Stomach (tissue), 9 donors: ENCODE data around the gene VTI1A. TPM values are rescaled to one million over a fixed set of nuclear protein-coding genes. Genes with fewer than 3 reads are reported as not detected.

Experiments used
- DNase-seq, 2 donors: peaks; one replicate each; pipeline versions ENCODE4 v3.0.0 to v3.0.0-alpha.2; 2013 to 2019
- H3K27ac ChIP-seq, 5 donors: fragments of 200-600 bp in 4 of 5; sonication (generic) in 4 of 5; one replicate each; pipeline ENCODE4 v1.5.1; 2013 to 2019; ENCODE audit warnings: mild to moderate bottlenecking in 1 of 5, moderate library complexity in 1 of 5
- H3K27me3 ChIP-seq, 3 donors: fragments of 200-600 bp; sonication (generic); one replicate each; pipeline ENCODE4 v1.5.1; 2017 to 2019; ENCODE audit warnings: mixed run types in 1 of 3
- H3K36me3 ChIP-seq, 4 donors: fragments of 200-600 bp; sonication (generic); 1 replicate in 3 of 4; 2 replicates in 1 of 4; pipeline ENCODE4 v1.5.1; 2016 to 2019
- H3K4me1 ChIP-seq, 4 donors: fragments of 200-600 bp; sonication (generic); one replicate each; pipeline ENCODE4 v1.5.1; 2016 to 2019
- H3K4me3 ChIP-seq, 4 donors: fragments of 200-600 bp; sonication (generic) in 3 of 4; one replicate each; pipeline ENCODE4 v1.5.1; 2016 to 2019; ENCODE audit warnings: mild to moderate bottlenecking in 1 of 4
- H3K9me3 ChIP-seq, 4 donors: fragments of 200-600 bp; sonication (generic); one replicate each; pipeline ENCODE4 v1.5.1; 2016 to 2019
- CTCF ChIP-seq, 7 experiments: fragments of 450-650 bp in 4 of 7; fragments of 200-600 bp in 3 of 7; sonication (generic) in 3 of 7; IDR thresholded peaks; one replicate each; pipeline ENCODE4 v1.5.1; 2016 to 2019; ENCODE audit warnings: antibody characterized with exemption in 7 of 7, control low read depth in 2 of 7, mild to moderate bottlenecking in 1 of 7
- EP300 ChIP-seq: sonication (generic); formaldehyde crosslinking; IDR thresholded peaks from one replicate; pipeline ENCODE4 v1.6.1; 2017; ENCODE audit warnings: antibody characterized with exemption
- POLR2A ChIP-seq, 4 donors: fragments of 450-650 bp; IDR thresholded peaks; one replicate each; pipeline ENCODE4 v1.6.1; 2016; ENCODE audit warnings: antibody characterized with exemption in 4 of 4, control low read depth in 2 of 4, mild to moderate bottlenecking in 1 of 4, moderate library complexity in 1 of 4
- POLR2AphosphoS5 ChIP-seq, 3 donors: sonication (generic); formaldehyde crosslinking; IDR thresholded peaks; one replicate each; pipeline ENCODE4 v1.6.1; 2016; ENCODE audit warnings: antibody characterized with exemption in 3 of 3
- WGBS, 5 donors: extraction: QIAGEN DNeasy Blood & Tissue Kit in 3 of 5; methylation state at CpG; one replicate each; pipeline versions ENCODE4 v1.1.5 to v1.1.7; 2013 to 2018; 5-methylcytosine and 5-hydroxymethylcytosine counted together
- intact Hi-C: fragments of 100-400 bp; cut with DNase I; formaldehyde crosslinking; loops from one replicate; pipeline ENCODE4 v1.15.1; 2023; ENCODE audit warnings: low total_unique reads
- polyA plus RNA-seq, 3 donors: library from polyadenylated mRNA; stranded (reverse); fragments of 200-250 nt; gene quantifications; one replicate each; pipeline ENCODE4 v1.2.3, GENCODE V29; 2013
- total RNA-seq, 5 donors: library from RNA; depleted of rRNA; stranded (reverse); fragments of >200 nt; gene quantifications; one replicate each; pipeline versions ENCODE4 v1.1.0 to v1.2.3, GENCODE V29; 2014 to 2016
- donor health status: healthy with polysubstance abuse.
- donor health status: Bipolar disorder and iron deficiency.
- donor health status: healthy.

Gene VTI1A
- total and polyA plus RNA-seq, 8 donors: 6.5 to 222 (median 57.4) TPM

GRCh38 chr10:112803961-112804401, 357.0 kb downstream of the VTI1A start:
- Histone ChIP-seq H3K27ac (peak overlapping the region; percentile 21 to 80 (median 66)), H3K4me1 (peaks cover 0 to 17% (median 8%) of the 10 kb centered on the region in 4 donors), H3K9me3 (no peaks in the 10 kb centered on the region), H3K27me3 (no peaks in the 10 kb centered on the region), H3K4me3 (no peak overlapping the region), H3K36me3 (no peaks in the 10 kb centered on the region)
- WGBS, 5 donors: 35 to 63% (median 40%) methylated on average over 5 of the region's 5 CpGs
- intact Hi-C loops: no loop called here
- no peak for TF ChIP-seq POLR2A (IDR thresholded peaks at IDR 0.05)
- no peak for TF ChIP-seq CTCF (IDR thresholded peaks at IDR 0.05)
- TF ChIP-seq POLR2AphosphoS5 (IDR thresholded peaks at IDR 0.05): peak in 1 of 3 donors; percentile 3
- no peak for TF ChIP-seq EP300
- peak; percentile 77 for DNase-seq

GRCh38 chr10:112805254-112805590, 358.2 kb downstream of the VTI1A start:
- TF ChIP-seq CTCF (IDR thresholded peaks at IDR 0.05) (no peak), POLR2AphosphoS5 (IDR thresholded peaks at IDR 0.05) (no peak)
- Histone ChIP-seq H3K4me3 (no peak overlapping the region), H3K9me3 (no peaks in the 10 kb centered on the region), H3K27ac (peak overlapping the region in 2 of 5 donors; percentile 50 to 73), H3K27me3 (no peaks in the 10 kb centered on the region), H3K36me3 (no peaks in the 10 kb centered on the region), H3K4me1 (peaks cover 0 to 17% (median 8%) of the 10 kb centered on the region in 4 donors)
- intact Hi-C loops: no loop called here
- WGBS, 5 donors: 78 to 87% (median 82%) methylated on average over 4 of the region's 4 CpGs
- DNase-seq: no peak

- WGBS, 5 donors: 85 to 99% (median 97%) methylated on average over 6 of the region's 6 CpGs
- H3K9me3 ChIP-seq: no peaks in the 10 kb centered on the region
- H3K4me3 ChIP-seq: no peak overlapping the region
- no peak for DNase-seq
- TF ChIP-seq POLR2AphosphoS5 (IDR thresholded peaks at IDR 0.05): no peak
- no peak for TF ChIP-seq CTCF (IDR thresholded peaks at IDR 0.05)
- TF ChIP-seq EP300: no peak
- TF ChIP-seq POLR2A (IDR thresholded peaks at IDR 0.05): no peak
- no peaks in the 10 kb centered on the region for H3K27me3 ChIP-seq
- H3K4me1 ChIP-seq: peaks cover 0 to 17% (median 8%) of the 10 kb centered on the region in 4 donors
- no peaks in the 10 kb centered on the region for H3K36me3 ChIP-seq
- no peak overlapping the region for H3K27ac ChIP-seq
- intact Hi-C loops: no loop called here
Measured at GRCh38 chr10:112805701-112806100, 358.7 kb downstream of the VTI1A start.

GRCh38 chr10:112807013-112807412, 360.0 kb downstream of the VTI1A start:
- TF ChIP-seq EP300: no peak
- no peak for TF ChIP-seq POLR2AphosphoS5 (IDR thresholded peaks at IDR 0.05)
- TF ChIP-seq CTCF (IDR thresholded peaks at IDR 0.05): no peak
- no peak for TF ChIP-seq POLR2A (IDR thresholded peaks at IDR 0.05)
- no peak overlapping the region for H3K27ac ChIP-seq
- no peaks in the 10 kb centered on the region for H3K27me3 ChIP-seq
- intact Hi-C loops: no loop called here
- no peak for DNase-seq
- H3K4me3 ChIP-seq: no peak overlapping the region
- H3K4me1 ChIP-seq: peaks cover 4 to 22% (median 13%) of the 10 kb centered on the region in 4 donors
- H3K9me3 ChIP-seq: no peaks in the 10 kb centered on the region
- no peaks in the 10 kb centered on the region for H3K36me3 ChIP-seq
- 95 to 98% (median 97%) methylated on average over 8 of the region's 8 CpGs for WGBS, 5 donors
